Spleen (tissue), 11 donors: ENCODE data around the gene VAV1. TPM values are rescaled to one million over a fixed set of nuclear protein-coding genes. Genes with fewer than 3 reads are reported as not detected.

Experiments
- DNase-seq: peaks from one replicate; pipeline ENCODE4 v3.0.0-alpha.2; 2020
- H3K27ac ChIP-seq, 8 donors: fragments of 200-600 bp; sonication (generic) in 7 of 8; 1 replicate in 4 of 8; 2 replicates in 4 of 8; pipeline versions ENCODE4 v1.5.0 to v1.8.0; 2016 to 2021; ENCODE audit warnings: inconsistent platforms in 4 of 8, mild to moderate bottlenecking in 4 of 8, moderate library complexity in 1 of 8
- H3K27me3 ChIP-seq, 7 donors: fragments of 200-600 bp; sonication (generic) in 6 of 7; replicated peaks in 1 of 7; 1 replicate in 4 of 7; 2 replicates in 3 of 7; pipeline versions ENCODE4 v1.5.0 to v1.8.0; 2016 to 2021; ENCODE audit warnings: inconsistent platforms in 3 of 7, mild to moderate bottlenecking in 1 of 7
- H3K36me3 ChIP-seq, 6 donors: fragments of 200-600 bp; sonication (generic) in 5 of 6; 1 replicate in 4 of 6; 2 replicates in 2 of 6; pipeline versions ENCODE4 v1.5.0 to v1.8.0; 2016 to 2021; ENCODE audit warnings: inconsistent platforms in 2 of 6
- H3K4me1 ChIP-seq, 6 donors: fragments of 200-600 bp; sonication (generic) in 5 of 6; 1 replicate in 3 of 6; 2 replicates in 3 of 6; pipeline versions ENCODE4 v1.5.0 to v1.8.0; 2016 to 2021; ENCODE audit warnings: inconsistent platforms in 3 of 6
- H3K4me3 ChIP-seq, 8 donors: fragments of 200-600 bp; sonication (generic) in 7 of 8; 1 replicate in 4 of 8; 2 replicates in 4 of 8; pipeline versions ENCODE4 v1.5.0 to v1.8.0; 2016 to 2021; ENCODE audit warnings: inconsistent platforms in 4 of 8, mild to moderate bottlenecking in 4 of 8, moderate library complexity in 2 of 8
- H3K9me3 ChIP-seq, 8 donors: fragments of 200-600 bp; sonication (generic) in 7 of 8; 1 replicate in 4 of 8; 2 replicates in 4 of 8; pipeline versions ENCODE4 v1.5.0 to v1.8.0; 2016 to 2021; ENCODE audit warnings: inconsistent platforms in 4 of 8
- CTCF ChIP-seq, 11 experiments: fragments of 200-600 bp in 7 of 11; fragments of 450-650 bp in 4 of 11; sonication (generic) in 4 of 11; IDR thresholded peaks in 8 of 11; conservative IDR thresholded peaks in 3 of 11; 1 replicate in 7 of 11; 2 replicates in 4 of 11; pipeline versions ENCODE4 v1.4.0 to v1.8.0; 2016 to 2021; ENCODE audit warnings: antibody characterized with exemption in 11 of 11, inconsistent platforms in 4 of 11, mild to moderate bottlenecking in 1 of 11
- POLR2A ChIP-seq, 3 donors: fragments of 450-650 bp; IDR thresholded peaks; one replicate each; pipeline ENCODE4 v1.5.1; 2017; ENCODE audit warnings: antibody characterized with exemption in 3 of 3, mild to moderate bottlenecking in 1 of 3
- POLR2AphosphoS5 ChIP-seq, 3 donors: sonication (generic); formaldehyde crosslinking; IDR thresholded peaks; one replicate each; pipeline ENCODE4 v1.5.1; 2017; ENCODE audit warnings: antibody characterized with exemption in 3 of 3
- WGBS, 5 donors: extraction: QIAGEN DNeasy Blood & Tissue Kit in 3 of 5; methylation state at CpG; one replicate each; pipeline versions ENCODE4 v1.1.5 to v1.1.7; 2013 to 2018; 5-methylcytosine and 5-hydroxymethylcytosine counted together
- intact Hi-C: fragments of 100-400 bp; cut with DNase I; formaldehyde crosslinking; loops from one replicate; pipeline ENCODE4 v1.15.0; 2023; ENCODE audit warnings: low total_unique reads
- polyA plus RNA-seq, 3 donors: library from polyadenylated mRNA; stranded (reverse); fragments of 200-250 nt; gene quantifications; one replicate each; pipeline ENCODE4 v1.2.1, GENCODE V29; 2013
- total RNA-seq, 7 donors: library from RNA; depleted of rRNA in 3 of 7; stranded (reverse); fragments of >200 nt in 3 of 7; fragmentation: NEBNext Ultra II Directional in 4 of 7; extraction: Animal tissue kit (Norgen Biotek cat#: 25700) in 4 of 7; gene quantifications; one replicate each; pipeline versions ENCODE4 v1.1.0 to v1.2.1, GENCODE V29; 2016 to 2021
- donor health status: healthy with polysubstance abuse.
- donor health status: DM: no; HTN: no; CAD: no; lungs with moderate emphysema.
- donor health status: DM: no; HTN: no; CAD: no.
- donor health status: Bipolar disorder and iron deficiency.
- donor health status: healthy.
- donor health status: DM: no; HTN: no; CAD: no.
- donor health status: DM: yes; HTN: yes; CAD: no.

Gene VAV1
- total and polyA plus RNA-seq, 10 donors, result 34.8 to 151 (median 83.1) TPM

GRCh38 chr19:6837525-6837924 lies 65.0 kb downstream of the VAV1 start:
- TF ChIP-seq POLR2AphosphoS5 (IDR thresholded peaks at IDR 0.05) (no peak), POLR2A (IDR thresholded peaks at IDR 0.05) (no peak), CTCF (IDR thresholded peaks at IDR 0.05 in 8 of 11, conservative IDR thresholded peaks at IDR 0.05 in 3 of 11) (no peak)
- H3K36me3 ChIP-seq, result peaks cover 0 to 100% (median 56%) of the 10 kb centered on the region in 6 donors
- no peak overlapping the region for H3K27ac ChIP-seq
- H3K4me3 ChIP-seq, result no peak overlapping the region
- 17 to 29% (median 28%) methylated on average over 2 of the region's 2 CpGs for WGBS, 5 donors
- H3K9me3 ChIP-seq, result no peaks in the 10 kb centered on the region
- no peaks in the 10 kb centered on the region for H3K4me1 ChIP-seq
- intact Hi-C loops, result no loop called here
- no peaks in the 10 kb centered on the region for H3K27me3 ChIP-seq
- no peak for DNase-seq

- Histone ChIP-seq H3K27ac (no peak overlapping the region), H3K4me3 (no peak overlapping the region), H3K36me3 (peaks cover 0 to 100% (median 51%) of the 10 kb centered on the region in 6 donors), H3K4me1 (no peaks in the 10 kb centered on the region), H3K9me3 (no peaks in the 10 kb centered on the region), H3K27me3 (no peaks in the 10 kb centered on the region)
- TF ChIP-seq POLR2AphosphoS5 (IDR thresholded peaks at IDR 0.05), result no peak
- TF ChIP-seq CTCF (IDR thresholded peaks at IDR 0.05 in 8 of 11, conservative IDR thresholded peaks at IDR 0.05 in 3 of 11), result no peak
- TF ChIP-seq POLR2A (IDR thresholded peaks at IDR 0.05), result no peak
- DNase-seq, result no peak
- intact Hi-C loops, result no loop called here
- WGBS, 5 donors, result 89 to 98% (median 96%) methylated on average over 3 of the region's 3 CpGs
Measured at GRCh38 chr19:6838062-6838655, 65.7 kb downstream of the VAV1 start.

GRCh38 chr19:6842871-6843607 lies 70.5 kb downstream of the VAV1 start:
- Histone ChIP-seq H3K9me3 (no peaks in the 10 kb centered on the region), H3K36me3 (peaks cover 0 to 87% (median 39%) of the 10 kb centered on the region in 6 donors), H3K27me3 (no peaks in the 10 kb centered on the region), H3K4me3 (no peak overlapping the region), H3K27ac (no peak overlapping the region), H3K4me1 (no peaks in the 10 kb centered on the region)
- intact Hi-C loops, result no loop called here
- TF ChIP-seq POLR2A (IDR thresholded peaks at IDR 0.05) (no peak), CTCF (IDR thresholded peaks at IDR 0.05 in 8 of 11, conservative IDR thresholded peaks at IDR 0.05 in 3 of 11) (no peak), POLR2AphosphoS5 (IDR thresholded peaks at IDR 0.05) (no peak)
- DNase-seq, result no peak
- 81 to 90% (median 88%) methylated on average over 5 of the region's 5 CpGs for WGBS, 5 donors

GRCh38 chr19:6847828-6848200 lies 75.3 kb downstream of the VAV1 start:
- Histone ChIP-seq H3K27me3 (no peaks in the 10 kb centered on the region), H3K4me1 (no peaks in the 10 kb centered on the region), H3K9me3 (no peaks in the 10 kb centered on the region), H3K36me3 (peaks cover 0 to 85% (median 53%) of the 10 kb centered on the region in 6 donors), H3K27ac (no peak overlapping the region), H3K4me3 (no peak overlapping the region)
- peak; percentile 42 for DNase-seq
- no peak for TF ChIP-seq POLR2A (IDR thresholded peaks at IDR 0.05)
- TF ChIP-seq POLR2AphosphoS5 (IDR thresholded peaks at IDR 0.05), result peak in 1 of 3 donors; percentile 37
- 94 to 98% (median 96%) methylated on average over 9 to 11 of the region's 11 CpGs for WGBS, 5 donors
- intact Hi-C loops, result no loop called here
